Limb (tissue), 2 donors: ENCODE results near the gene CASK.

Source experiments
- DNase-seq, 2 donors: peaks; one replicate each; pipeline ENCODE4 v3.0.0-alpha.2; 2016; ENCODE audit errors: extremely low spot score in 2 of 2

The CASK gene

DNA sequence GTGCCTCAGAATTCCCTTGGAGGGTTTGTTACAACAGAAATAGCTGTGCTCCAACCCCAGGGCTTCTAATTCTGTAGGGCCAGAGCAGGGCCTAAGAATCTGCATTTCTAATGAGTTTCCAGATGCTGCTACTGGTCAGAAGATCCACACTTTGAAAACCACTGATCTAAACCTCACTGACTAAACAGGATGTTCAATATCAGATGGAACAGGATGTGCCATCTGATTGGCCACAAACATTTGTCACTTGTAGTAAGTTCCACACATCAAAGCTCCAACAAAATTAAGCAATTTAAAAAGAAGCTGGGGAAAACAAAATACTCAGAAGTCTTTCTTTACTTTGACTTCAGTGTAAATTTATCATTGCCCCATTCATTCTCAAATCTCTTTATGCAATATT is 14.3 kb downstream of the CASK start:
- DNase-seq, result no peak

DNA sequence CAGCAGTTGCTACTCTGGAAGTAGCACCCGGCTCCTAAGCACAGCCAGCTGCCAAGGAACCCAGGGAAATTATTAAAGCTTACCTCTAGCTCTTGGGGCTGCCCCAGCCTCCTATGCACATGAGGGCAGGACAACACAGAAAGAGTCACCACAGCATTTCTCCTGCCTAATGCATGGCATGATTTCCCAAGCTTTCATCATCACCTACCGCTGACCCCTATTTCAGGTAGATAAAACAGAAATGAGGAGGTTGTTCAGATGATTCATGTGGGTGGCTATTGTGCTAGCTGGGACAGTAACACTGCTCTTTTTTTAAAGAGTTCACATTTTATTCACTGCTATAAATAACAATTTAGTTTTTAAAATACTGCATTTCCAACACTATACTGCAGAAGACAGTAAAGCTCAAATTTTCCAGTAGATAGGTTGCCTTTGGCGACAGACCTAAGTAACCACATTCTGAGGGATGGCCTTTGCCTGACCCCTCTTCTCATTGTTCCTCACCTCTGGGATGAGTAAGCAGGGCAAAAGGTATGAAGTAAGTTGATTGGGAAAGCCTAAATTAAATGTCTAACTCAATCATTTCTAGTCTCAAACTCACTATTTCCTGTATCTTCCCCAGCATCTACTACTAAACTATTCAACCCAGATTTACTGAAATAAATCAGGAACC is 16.7 kb downstream of the CASK start:
- no peak for DNase-seq

DNA sequence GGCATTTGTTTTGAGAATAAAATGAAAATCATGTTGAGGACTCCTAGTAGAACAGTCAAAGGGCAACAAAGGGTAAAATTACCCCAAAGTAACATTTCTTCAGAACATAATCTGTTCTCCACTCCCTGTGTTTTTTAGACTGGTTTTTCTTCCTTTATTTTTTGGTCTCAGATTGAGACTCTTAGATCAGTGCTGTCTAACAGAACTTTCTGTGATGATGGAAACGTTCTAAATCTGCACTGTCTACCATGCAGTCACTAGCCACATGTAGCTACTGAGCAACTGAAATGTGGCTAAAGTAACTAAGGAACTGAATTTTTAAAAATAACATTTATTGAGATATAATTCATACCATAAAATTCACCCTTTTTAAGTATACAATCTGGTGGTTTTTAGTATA is 19.8 kb downstream of the CASK start:
- DNase-seq, result no peak

DNA sequence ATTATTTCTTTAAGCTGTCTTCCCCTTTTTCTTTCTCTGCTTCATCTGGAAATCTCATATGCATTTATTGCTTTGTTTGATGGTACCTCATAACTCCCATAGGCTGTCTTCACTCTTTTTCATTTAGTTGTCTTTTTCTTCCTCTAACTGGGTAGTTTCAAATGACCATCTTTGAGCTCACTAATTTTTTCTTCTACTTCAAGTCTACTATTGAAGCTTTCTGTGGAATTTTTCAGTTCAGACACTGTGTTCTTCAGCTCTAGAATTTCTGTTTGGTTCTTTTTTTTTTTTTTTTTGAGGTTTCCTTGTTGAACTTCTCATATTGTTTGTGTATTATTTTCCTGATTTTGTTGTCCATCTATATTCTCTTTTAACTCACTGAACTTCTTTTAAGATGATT is 23.0 kb downstream of the CASK start:
- DNase-seq, result no peak

DNA sequence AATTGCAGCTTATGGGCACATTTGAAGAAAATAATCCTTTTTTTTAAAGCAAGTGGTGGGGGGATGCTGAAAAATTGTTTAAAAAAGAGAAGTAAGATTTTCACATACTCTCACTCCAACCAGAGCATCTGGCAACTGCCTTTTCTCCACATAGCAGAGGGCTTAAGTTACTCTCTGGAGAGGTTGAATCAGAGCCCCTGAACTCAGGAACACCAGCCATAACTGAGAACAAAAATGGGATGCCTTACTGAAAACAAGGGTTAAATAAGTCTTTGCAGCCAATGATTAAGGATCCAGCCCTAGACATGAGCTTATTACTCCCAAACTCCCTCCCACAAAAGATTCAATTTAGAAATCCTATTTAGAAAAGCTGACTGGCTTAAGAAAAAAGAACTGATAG is 27.5 kb downstream of the CASK start:
- no peak for DNase-seq

DNA sequence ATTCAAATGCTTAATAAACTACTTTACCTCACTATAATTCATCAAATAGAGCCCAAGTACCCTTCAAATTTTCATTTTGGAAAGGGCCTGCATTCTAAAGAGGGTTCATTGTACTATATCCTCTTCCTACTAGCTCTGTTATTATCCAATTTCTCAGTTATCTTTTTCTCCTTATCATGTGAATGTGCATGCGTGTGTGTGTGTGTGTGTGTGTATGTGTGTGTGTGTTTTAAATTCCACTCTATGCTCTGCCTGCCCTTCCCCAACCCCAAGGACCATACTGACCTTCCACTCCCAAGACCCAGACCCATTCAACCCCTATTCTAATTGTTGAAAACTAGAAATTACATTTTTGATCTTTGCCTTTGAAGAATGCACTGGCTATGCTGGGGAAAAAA is 33.3 kb downstream of the CASK start:
- no peak for DNase-seq

DNA sequence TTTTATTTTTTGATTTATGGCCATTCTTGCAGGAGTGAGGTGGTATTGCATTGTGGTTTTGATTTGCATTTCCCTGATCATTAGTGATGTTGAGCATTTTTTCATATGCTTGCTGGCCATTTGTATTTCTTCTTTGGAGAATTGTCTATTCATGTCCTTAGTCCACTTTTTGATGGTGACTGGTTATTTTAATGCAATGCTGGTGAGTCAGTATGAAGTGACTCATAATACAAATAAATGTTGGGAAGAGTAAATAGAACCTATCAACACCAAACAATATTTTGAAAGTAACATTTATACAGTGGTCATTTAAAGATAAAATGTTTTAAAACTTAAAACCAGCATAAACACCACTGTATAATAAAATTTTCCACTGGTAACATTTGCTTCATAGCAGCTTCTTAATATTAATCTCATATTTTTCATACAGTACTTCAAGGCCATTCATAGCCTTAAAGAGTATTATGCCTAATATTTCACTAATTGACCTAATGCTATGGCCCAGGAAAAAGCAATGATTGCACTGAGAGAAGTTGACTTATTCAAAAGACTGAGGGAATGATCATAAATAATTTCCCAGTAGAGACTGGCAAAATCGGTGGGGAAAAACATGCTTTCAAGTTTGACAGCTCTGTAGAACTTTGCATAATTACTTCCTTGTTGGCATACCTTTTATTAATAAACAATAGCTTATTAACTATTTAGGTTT is 33.9 kb downstream of the CASK start:
- DNase-seq, result no peak

DNA sequence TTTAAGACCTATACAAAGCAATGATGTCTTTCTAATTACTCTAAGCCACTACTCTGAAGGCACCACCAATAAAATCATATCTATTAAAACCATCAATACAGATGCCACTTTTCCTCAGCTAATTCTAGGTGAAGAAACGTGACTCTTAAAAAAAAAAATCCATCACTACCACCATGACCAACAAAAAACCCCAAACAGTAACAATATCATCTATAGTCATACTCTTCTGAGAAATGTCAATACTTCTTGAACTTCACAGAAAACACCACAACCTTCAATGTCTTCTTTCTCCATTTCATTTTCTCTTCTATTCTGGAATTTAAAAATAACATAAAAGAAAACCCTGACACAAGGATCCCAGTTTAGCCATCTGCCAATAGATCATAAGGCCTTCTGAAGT is 35.7 kb downstream of the CASK start:
- no peak for DNase-seq

DNA sequence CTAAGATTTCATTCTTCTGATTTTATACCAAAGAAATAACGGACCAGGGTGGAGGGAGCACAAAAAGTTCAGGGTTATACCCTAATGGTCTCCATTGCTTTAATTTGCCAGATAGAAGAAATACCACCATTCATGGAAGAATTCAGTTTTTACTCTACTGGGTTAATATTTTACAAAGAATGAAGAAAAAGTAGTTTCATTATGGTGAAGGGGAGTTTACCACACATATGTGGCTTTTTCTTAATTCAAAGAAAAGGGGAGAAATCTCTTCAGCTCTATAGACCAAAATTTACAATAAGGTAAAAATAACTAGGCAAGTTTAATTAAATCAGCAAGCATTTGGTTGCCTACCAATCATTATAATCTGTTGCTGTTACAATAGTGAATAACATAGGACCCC is 37.6 kb downstream of the CASK start:
- no peak for DNase-seq

DNA sequence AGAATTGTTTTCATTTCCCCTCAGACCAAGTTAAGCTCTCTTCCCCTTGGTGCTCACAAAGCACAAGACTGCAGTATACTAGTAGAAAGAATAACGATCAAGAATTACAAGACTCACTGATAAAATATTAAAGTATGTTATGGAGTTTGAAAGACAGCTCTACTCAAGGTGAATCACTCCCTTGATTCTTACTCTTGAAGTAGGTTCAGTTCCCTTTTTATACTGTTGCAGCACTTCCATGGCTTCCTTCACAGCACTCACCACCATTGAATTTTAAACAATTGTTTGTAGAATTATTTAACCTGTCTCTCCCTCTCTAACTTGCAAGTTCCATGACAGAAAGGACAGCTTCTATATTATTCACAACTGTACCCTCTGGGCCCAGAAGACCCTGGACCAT is 42.2 kb downstream of the CASK start:
- no peak for DNase-seq

DNA sequence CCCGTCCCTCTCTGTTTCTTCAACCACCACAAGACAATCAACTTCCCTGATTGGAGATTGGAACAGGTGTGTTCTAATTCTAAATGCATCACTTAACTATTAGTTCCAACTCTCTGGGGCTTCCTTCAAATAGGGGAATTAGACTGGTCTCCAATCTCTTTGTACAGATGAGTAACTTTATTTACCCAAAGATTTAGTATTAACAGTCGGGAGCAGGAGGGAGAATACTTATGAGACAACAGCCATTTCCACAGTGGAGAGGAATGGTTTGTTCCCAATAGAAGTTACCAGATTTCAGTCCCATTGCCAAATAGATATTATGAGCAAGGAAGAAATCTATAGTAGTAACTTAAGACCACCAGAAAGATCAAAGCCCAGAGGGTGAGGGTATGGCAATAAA is 46.2 kb downstream of the CASK start:
- DNase-seq, result no peak

DNA sequence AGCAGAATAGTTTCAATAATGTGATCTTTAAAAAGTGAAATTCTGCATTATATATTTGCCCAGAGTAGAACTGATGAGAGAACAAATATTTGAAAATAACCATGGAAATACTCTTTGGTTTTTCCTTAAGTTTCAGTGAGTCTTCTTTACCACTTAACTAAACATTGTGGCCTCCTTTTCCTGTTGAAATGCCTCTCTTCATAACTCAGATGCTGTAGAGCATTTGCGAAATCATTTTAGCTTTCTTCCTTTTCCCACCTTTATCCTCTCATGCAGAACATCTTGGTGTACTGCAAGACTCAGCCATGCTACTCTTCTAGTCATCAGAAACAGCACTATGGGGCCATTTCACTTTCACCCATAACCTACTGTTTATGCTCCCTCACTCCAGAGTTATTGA is 48.2 kb downstream of the CASK start:
- DNase-seq, result no peak

DNA sequence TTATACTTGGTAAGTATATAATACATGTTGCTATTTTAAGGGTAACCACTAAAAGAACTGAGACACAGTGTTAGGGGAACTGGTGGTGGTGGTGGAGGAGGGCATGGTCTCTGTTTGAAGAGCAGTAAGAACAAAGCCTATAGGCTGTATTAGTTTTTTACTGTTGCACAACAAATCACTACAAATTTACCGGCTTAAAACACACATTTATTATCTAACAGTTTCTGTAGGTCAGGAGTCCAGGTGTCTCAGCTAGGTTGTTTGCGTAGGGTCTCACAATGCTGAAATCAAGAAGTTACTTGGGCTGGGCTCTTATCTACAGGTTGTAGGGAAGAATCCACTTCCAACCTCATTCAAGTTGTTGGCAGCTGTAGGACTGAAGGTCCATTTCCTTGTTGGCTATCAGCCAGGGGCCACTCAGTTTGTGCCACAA is 52.6 kb downstream of the CASK start:
- DNase-seq, result no peak

DNA sequence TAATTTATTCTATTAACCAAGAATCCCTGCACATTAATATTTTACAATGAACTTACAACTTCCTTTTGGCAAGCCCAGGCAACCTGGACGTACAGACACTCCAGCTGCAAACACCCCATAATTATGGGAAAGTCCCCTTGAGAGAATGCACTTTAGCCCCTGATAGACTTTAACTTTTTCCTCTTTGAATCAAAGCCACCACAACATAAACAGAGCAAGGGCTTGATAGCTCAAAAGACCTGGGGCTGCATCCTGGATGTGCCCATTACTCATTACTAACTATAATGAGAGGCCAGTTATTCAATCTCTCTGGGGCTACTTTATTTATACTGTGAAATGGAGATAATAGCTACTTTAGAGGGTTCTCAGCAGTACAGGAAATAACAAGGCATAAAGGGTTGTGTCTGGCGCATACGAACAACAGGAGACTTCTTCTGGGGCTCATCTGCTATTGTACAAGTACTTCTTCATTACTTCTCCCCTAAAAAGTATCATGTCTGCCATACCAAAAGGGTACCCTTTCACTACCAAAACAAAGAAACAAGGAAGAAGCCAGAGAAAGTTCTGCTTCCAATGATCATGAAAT is 54.9 kb downstream of the CASK start:
- DNase-seq, result no peak

DNA sequence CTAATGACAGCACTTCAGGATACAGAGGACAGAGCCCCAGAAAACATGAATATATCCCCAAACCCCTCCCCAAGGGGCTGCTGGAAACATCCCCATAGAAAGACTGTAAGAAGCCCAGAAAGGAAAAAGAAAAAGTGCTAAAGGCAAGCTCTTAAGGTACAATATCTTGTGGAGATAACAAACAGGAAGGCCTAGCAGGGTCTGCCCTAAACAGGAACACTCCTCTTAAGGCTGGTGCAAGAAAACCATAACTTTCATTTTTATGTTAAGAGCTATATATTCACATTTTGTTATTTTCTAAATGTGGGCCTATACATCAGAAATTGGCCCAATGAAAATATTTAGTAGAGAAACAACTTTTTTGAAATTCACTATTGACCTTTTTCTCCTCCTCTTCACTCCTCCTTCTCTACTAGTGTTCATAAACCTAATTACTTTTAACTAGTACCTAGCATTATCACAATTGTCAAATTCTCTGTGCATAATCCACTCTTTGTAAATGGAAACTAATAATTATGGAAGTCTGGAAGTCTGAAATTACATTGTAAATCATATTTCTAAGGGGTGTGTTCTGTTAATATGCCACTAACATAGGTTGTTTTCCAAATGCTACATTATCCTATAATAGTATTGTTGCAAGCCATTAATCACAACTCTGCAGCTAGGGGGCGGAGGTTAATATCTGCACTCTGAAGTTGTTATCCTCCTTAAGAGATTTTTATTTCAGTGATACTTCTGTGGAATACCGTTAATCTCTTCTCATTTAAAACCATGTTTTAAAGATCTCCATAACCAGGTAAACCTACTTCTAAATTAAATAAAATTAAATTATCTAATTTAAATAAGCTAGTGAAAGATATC is 59.8 kb downstream of the CASK start:
- DNase-seq, result no peak

DNA sequence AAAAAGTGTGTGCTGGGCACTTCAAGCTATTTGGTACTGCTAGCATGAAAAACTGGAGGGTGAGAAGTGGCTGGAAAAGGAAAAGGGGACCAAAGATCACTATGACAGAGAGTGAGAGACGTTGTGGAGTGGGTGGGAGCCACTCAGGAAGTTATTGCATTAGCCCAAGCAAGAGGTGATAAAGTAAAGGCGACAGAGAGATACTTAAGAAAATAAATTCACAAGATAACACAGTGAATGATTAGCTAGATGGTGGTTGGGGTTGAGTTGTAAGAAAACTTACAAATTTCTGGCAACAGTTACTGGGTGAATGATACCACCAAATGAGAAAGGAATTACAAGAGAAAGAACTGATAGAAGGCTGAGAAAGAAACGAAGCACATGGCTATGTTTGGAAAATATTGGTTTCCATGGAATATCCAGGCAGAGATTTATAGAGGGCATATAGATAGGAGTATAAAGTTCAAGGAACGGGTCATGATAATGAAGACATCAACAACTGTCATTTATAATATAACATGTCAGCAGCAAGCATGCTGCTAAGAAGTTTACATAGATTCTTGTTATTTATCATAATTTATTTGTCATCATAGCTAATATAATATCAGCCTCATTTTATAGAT is 60.7 kb downstream of the CASK start:
- DNase-seq, result no peak

DNA sequence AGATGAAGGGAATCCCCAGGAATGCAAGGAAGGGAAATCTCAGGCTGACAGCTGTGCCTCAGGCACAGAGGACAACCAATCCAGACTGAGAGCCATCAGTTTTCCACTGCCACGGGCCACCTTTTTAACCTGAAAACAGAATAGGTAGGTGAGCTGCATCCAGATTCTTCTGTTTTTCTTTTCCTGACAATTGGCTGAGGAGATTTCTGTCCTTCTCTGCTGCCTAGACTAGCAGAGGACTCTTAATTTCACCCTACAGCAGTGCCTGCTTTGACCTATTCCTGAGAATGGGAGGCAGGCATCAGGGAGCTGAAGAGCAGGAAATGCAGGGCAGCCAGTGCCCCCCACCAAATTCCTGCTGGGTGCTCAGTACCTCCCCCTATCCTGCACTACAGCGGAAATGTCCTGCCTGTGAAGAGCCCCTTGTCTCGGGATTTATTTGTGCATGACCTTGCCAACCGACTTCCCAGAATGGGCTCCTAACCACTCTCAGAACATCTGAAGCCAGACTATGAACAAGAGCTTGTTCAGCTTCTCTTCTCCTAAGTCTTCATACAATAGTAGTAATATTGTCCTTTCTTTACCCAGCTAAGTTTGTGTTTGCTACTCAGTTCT is 65.1 kb downstream of the CASK start:
- no peak for DNase-seq

DNA sequence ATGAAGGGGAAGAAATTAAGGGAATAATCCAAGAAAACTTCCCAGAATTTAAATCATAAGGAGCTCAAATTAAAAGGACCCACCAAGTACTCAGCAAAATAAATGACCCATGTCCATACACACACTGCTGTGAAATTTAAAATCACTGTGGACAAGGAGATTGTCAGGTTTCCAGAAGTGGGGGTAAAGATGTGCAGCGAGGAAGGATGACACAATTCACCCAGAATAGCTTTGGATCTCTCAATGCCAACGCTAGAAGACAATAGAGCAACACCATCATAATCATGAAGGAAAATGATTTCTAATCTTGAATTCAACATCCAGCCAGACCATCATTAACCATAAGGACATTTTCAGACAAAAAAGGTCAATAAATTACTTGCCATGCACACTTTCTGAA is 65.7 kb downstream of the CASK start:
- no peak for DNase-seq

DNA sequence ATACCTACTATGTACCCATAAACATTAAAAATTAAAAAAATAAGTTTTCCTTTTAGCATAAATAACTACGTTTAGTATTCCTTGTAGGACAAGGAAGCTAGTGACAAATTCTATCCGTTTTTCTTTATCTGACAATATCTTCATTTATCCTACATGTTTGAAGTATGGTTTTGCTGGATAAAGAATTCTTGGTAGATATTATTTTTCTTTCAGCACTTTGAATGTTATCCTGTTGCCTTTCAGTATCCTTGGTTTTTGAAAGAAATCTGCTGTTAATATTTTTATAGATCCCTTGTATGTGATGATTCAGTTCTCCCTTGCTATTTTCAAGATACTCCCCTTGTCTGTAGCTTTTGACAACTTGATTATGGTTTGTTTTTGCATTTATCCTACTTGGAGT is 76.6 kb downstream of the CASK start:
- no peak for DNase-seq

DNA sequence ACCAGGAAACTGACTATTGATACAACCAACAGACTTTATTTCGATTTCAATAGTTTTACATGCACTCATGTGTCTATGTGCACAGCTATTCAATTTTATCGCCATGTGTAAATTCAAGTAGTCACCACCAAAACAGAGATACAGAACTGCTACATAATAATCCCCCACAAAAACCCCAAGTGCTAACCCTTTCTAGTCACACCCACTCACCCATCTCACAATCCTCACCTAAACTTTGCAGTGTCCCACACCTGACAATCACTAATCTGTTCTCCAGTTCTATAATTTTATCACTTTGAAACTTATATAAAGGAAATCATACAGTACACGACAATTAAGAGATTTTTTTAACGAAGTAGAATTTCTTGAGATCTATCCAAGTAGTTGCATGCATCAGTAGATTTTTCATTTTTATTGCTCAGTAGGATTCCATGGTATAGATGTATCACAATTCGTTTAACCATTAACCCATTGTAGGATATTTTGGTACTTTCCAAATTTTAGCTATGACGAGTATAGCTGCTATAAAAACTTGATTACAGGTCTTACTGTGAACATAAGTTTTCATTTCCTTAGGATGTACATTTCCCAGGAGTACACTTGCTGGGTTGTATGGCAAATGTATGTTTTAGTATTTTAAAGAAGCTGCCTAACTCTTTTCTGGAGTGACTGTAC is 85.9 kb downstream of the CASK start:
- no peak for DNase-seq

DNA sequence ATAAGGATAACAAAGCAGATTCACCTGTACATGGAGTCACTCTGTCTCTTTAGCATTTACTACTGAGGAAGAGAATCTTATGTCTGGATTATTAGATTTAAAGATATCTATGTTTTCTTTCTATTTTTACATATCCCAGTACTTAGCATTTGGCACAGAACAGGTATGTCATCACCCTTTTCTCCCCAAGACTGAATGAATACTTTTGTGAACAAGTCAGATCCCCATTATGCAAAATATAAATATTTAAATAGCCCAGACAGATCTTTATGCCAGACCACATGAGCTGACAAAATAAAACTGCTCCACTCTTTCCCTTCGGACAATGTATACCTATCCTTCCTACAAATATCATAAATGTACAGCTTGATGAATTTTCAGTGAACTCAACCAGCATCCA is 94.5 kb downstream of the CASK start:
- DNase-seq, result no peak
